ENCODE measurements around the gene FASTK.
A peak's percentile ranks its signal among the peaks of the same experiment; 100 is the strongest.

Gene FASTK

DNA sequence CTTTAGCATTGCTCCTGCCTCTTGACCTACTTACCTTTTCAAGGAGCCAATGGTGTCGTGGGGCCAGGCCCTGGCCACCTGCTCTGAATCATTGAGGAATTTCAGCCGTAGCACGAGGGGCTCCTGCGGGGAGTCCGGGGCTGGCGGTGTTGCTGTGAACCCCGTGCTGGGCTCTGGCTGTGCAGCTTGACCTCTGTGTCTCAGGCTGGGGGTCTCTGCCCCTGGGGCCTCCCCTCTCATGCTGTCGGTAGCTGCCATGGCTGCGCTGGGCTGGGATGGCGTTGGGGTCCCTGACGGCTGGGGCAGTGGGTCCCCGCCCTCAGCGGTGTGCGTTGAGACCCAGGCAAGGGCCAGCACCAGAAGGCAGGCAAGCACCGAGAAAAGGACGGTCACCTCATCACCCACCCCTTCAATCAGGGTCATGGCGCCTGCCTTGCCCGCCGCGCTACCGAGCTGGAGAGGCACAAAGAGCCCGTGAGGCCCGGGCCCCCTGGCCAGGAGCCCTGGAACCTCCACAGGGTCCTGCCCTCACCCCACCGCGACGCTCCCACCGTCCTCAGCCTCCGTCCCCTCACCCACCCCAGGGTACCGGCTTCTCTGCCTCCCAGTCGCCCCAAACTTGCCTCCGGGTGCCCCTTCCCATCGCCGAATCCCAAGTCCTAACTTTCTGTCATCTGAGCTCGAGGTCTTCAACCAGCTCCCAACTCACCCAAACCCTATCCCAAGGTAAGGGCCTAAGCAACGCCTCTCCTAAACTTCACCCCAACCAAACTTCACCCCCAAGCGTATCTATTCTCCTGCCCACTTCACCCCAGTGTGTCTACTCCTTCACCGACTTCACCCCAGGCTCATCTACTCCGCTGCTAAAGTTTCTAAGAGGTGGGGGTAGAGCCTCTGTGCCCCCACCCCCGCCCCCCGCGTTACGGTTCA is 1.8 kb upstream of the FASTK start:
- no peak for DNase-seq (ENCODE audit: low spot score)

DNA sequence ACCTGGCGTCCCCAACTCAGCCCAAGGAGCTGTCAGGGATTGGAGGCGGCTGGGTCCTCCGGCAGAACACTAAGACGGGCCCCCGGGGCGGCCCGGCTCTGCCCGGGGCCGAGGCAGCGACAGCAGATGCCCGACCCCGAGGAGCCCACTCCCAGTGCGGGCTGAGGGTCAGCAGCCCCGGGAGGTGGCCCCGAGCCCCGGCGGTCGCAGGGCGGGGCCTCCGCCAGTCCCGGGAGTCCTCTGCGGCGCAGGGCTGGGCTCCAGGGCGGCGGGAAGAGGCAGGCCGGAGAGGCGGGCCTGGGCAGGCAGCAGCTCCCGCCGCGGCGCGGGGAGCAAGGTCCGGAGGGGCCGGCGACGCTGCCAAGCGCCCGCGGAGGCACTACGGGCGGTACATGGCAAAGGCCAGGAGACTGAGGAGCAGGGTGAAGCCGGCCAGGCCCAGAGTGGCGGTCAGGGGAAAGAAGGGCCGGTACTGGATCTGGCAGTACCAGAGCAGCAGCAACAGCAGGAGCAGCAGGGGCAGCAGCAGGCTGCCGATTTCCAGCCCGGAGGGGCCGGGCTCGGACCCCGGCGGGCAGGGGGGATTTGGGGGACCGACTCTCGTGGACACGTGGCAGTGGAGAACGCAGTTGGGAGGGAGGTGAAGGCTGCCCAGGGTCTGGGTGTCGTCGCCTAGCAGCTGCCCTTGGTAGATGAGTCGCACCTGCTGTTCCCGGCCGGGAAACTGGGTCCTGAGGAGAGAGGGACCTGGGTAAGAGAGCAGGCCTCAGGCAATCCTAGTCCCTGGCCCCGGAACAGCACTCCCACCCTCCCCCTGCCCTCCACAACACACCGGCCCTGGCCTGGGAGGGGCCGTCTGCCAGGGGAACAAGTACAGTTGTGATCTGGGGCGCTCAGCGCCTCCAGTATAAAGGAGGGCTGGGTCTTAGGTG is 827 bp upstream of the FASTK start:
- DNase-seq (ENCODE audit: low spot score), result no peak

DNA sequence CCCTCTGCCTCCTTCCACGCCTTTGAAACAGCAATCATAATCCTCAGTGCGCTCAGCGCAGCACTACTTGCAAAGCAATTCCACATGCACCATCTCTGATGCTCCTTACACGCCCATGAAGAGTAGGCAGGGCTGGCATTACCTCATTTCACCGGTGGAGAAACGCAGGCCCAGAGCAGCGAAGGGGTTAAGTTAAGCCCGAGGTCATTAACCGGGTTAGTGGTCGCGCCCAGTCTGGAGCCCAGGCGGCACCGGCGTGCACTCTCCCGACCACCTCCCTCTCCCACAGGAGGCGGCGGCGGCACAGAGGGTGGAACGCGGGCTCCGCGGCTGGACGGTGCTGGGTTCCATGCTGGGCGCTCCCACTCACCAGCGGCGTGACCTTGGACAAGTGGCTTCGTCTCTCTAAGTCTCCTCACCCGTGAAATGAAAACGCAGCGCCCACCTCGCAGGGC is 515 bp downstream of the FASTK start:
- DNase-seq (ENCODE audit: low spot score), result peak; percentile 36

DNA sequence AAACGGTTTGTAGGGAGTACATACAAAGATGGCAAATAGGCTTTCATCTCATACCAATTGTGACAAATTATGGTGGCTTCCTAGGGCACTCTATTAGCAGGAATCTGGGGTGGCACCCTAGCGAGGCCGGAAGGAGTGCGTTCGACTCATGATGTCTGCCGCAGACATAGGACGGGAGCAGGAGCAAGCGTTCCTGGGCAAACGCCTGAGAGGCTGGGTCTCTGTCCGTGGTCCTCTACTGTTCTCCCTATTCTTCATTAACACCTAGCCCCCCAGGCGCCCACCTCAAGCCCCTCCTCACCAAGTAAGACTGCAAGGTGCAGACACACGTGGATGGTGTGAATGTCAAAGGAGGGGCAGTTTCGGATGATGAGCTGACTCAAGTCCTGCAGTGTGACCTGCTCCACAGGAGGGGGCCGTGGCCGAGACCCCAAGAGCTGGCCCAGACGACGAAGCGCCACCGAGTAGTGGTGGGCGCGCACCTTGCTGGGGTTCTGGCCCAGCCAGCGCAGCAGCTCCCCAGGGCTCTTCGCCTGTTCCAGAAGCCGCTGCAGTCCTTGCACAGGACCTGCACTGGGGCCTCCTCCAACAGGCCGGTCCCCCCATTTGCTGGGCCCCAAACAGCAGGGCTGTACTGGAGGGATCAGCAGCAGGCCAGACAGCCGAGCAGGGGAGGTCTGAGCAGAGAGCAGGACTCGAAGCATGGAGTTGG is 1.3 kb downstream of the FASTK start:
- DNase-seq (ENCODE audit: low spot score), result no peak

DNA sequence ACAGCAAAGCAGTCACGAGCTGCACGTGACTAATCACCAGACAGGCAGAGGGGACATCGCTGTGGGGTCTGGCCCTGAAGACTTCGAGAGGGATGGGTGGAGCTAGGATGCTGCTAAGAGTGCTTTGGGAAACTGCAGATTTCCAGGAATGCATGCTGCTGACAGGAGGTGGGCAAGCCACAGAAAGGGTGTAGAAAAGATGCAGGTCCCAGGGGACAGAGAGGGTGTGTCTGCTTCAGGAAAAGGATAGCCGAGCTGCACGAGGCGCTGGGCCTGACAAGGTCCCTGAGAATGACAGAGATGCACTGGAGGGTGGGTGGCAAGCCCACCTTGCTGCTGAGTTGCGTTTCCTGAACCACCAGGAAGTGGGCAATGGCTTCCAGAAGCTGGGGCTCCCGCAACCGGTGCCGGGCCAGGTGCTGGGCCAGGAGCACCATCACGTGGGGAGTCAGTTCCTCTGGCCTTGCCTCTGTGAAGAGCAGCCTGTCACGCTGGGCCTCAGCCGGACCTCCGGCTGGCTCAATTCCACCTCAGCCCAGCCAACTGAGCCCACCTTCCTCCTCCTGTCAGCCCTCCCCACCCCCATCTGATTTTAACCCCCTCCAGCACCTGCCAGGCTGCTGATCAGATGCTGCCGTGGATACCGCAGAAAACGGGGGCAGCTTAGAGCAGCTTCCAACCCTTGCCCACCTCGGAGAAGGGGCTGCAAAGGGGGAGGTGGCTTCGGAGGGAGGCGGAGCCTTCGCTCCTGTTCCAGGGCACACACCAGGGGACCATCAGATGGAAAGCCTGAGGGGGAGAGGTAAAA is 2.2 kb downstream of the FASTK start:
- DNase-seq (ENCODE audit: low spot score), result no peak

DNA sequence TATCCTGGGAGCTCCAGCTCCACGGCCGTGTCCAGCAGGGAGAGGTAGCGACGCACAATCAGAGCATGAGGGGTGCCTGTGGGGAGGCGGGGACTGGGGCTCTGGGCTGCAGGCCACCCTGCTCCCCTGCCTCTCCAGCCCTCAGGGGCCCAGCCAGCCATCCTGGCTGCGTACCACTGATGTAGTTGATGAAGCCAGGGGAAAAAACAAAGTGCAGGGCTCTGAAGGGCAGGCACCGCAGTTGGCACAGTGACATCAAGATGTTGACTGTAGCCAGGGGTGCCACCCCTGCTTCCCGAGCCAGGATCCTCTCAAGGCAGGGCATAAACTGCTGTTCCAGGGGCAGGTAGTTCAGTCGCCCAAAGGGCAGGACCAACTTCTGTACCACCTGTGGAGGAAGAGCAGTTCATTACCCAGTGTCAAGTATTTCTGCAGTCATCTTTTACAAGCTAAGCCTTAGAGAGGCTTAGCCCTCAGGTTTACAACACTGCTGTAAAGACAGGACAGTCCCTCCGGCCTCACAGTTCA is 2.8 kb downstream of the FASTK start:
- DNase-seq (ENCODE audit: low spot score), result no peak

DNA sequence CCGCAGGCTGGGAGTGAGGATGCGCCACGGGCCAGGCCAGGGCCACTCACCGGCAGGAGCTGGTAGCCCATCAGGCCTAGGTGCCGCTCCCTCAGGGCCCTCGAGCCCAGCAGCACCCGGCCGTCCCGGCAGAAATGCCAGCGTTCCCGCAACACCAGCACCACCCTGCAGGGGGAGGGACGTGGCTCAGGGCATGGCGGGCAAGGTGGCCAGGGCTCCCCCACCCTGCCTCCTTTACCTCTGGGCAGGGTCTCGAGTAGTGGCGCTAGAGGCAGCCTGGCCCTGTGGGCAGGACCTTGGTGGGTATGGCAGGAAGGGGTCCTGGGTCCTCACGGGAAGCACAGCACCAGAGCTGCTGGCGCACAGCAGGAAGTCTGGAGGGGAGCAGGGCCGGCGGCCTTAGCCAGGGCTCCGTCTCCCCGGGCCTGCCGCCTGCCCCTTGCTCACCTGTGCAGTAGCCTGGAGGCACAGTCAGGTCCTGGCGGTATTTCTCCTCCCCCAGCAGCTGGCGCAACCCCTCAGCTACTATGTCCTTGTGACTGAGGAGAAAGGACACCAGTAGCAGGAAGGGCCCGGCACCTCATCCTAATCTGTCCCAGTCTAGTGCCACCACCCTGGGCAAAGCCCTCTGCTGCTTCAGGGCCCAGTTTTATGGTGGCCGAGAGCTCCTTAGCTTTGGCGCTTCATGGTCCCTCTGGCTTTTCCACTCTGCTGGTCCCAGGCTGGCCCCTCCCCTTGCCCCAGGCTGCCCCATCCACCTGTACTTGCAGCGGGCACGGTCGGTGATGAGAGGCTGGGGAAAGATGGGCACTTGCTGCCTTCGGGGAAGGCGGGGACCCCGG is 3.5 kb downstream of the FASTK start:
- DNase-seq (ENCODE audit: low spot score), result no peak

DNA sequence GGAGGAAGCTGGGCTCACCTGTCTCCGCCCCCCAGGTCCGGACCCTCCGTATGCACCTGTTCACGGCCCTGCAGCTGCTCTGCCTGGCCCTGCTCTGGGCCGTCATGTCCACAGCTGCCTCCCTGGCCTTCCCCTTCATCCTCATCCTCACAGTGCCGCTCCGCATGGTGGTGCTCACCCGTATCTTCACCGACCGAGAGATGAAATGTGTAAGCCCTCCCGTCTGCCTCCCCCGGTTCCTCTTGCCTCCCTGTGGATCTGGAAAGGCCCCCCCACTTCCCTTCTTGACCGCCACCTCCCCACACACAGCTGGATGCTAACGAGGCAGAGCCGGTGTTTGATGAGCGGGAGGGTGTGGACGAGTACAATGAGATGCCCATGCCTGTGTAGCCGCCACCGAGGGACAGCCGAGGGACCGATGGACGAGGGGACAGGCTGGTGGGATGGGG is 4.6 kb downstream of the FASTK start:
- no peak for DNase-seq (ENCODE audit: low spot score)

DNA sequence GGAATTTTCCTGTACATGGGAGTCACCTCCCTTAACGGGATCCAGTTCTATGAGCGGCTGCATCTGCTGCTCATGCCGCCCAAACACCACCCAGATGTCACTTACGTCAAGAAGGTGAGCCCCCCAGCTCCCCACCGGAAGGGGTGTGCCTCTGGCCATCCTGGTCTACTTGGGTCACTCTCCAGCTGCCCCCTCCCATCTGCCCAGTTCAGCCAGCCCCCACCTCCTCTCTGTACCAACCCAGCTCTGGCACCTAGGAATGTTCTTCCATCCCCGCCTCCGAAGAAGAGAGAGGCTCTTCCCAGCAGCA is 5.0 kb downstream of the FASTK start:
- DNase-seq (ENCODE audit: low spot score), result no peak

DNA sequence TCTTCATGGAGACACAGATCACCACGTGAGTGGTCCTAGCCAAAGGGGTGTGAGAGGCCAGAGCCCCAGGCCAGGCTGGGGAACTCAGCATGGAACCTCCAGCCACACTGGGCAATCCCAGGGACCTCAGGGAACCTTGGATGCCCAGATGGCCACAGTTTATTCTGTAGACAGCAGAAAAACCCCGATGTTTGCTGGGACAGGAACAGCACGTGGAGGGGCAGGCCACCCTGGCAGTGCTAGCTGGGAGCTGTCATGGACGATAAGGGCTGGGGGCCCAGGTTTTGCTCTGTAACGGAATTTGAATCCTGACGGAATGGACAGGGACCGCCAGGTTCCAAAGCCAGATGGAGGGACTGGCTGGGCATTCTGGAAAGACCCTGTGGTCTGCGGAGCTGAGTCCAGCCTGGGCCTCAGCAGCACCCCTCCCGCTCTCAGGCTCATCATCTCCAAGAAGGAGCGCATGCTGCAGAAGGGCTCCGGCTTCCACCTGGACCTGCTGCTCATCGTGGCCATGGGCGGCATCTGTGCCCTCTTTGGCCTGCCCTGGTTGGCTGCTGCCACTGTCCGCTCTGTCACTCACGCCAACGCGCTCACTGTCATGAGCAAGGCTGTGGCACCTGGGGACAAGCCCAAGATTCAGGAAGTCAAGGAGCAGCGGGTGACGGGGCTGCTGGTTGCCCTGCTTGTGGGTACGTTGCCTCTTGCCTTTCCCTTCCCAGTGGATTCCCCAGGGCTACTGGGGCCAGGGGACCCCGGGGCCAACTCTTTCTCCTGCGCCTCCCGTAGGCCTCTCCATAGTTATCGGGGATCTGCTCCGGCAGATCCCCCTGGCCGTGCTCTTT is 5.6 kb downstream of the FASTK start:
- no peak for DNase-seq (ENCODE audit: low spot score)

DNA sequence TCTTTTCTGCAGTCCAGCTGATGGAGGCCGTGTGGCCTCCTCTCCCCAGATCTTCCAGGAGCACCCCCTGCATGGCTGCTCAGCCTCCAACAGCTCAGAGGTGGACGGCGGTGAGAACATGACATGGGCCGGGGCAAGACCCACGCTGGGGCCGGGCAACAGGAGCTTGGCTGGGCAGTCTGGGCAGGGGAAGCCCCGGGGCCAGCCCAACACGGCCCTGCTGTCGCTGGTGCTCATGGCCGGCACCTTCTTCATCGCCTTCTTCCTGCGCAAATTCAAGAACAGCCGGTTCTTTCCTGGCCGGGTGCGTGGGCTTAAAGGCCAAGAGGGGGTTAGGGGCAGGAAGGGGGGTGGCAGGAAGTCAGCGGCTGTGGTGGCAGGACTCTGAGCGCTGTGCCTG is 6.6 kb downstream of the FASTK start:
- DNase-seq (ENCODE audit: low spot score), result no peak

DNA sequence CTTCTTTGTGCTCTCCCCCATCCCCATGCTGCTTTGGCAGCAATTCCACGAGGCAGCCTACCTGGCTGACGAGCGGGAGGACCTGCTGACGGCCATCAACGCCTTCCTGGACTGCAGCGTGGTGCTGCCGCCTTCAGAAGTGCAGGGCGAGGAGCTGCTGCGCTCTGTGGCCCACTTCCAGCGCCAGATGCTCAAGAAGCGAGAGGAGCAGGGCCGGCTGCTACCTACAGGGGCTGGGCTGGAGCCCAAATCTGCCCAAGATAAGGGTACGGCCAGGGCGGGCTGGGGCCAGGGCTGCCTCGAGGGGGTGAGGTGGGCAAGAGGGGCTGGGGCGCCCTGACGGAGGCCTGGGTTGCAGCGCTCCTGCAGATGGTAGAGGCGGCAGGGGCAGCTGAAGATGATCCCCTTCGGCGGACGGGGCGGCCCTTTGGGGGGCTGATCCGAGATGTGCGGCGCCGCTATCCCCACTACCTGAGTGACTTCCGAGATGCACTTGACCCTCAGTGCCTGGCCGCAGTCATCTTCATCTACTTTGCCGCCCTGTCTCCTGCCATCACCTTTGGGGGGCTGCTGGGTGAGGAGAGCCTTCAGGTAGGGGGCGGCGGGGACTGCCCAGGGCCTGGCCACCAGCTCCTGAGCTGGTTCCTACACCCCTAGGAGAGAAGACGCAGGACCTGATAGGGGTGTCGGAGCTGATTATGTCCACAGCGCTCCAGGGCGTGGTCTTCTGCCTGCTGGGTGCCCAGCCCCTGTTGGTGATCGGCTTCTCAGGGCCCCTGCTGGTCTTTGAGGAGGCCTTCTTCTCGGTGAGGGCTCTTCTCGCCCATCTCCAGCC is 9.4 kb downstream of the FASTK start:
- DNase-seq (ENCODE audit: low spot score), result no peak

DNA sequence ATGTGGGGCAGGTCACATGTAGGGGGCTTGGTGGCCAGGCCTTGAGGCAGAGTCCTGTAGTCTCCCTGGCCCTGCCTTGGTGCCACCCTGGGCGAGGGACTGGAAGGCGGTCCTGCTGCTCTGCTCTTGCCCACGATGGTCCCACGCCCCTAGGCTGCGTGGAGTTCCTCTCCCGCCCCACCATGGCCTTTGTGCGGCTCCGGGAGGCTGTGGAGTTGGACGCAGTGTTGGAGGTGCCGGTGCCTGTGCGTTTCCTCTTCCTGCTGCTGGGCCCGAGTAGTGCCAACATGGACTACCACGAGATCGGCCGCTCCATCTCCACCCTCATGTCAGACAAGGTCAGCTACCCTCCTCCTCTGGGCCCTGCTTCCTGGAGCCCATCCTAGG is 10.0 kb downstream of the FASTK start:
- no peak for DNase-seq (ENCODE audit: low spot score)

DNA sequence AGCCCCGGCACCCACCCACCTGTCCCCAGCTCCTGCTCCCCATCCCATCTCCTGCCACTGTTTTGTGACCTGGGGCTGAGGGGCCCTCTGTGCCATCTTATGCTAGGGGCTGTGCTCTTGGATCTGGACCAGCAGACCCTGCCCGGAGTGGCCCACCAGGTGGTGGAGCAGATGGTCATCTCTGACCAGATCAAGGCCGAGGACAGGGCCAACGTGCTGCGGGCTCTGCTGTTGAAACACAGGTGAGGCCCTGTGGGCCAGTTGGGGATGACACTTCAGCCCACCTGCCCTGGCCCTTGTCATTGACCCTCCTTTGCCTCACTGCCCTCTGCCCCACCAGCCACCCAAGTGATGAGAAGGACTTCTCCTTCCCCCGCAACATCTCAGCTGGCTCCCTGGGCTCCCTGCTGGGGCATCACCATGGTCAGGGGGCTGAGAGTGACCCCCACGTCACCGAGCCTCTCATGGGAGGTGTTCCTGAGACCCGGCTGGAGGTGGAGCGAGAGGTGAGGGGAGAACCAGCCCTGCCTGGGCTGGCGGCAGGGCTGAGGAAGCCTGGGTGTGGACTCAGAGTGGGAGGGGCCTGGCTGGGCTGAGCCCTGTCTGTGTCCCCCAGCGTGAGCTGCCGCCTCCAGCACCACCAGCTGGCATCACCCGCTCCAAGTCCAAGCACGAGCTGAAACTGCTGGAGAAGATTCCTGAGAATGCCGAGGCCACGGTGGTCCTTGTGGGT is 10.6 kb downstream of the FASTK start:
- no peak for DNase-seq (ENCODE audit: low spot score)

DNA sequence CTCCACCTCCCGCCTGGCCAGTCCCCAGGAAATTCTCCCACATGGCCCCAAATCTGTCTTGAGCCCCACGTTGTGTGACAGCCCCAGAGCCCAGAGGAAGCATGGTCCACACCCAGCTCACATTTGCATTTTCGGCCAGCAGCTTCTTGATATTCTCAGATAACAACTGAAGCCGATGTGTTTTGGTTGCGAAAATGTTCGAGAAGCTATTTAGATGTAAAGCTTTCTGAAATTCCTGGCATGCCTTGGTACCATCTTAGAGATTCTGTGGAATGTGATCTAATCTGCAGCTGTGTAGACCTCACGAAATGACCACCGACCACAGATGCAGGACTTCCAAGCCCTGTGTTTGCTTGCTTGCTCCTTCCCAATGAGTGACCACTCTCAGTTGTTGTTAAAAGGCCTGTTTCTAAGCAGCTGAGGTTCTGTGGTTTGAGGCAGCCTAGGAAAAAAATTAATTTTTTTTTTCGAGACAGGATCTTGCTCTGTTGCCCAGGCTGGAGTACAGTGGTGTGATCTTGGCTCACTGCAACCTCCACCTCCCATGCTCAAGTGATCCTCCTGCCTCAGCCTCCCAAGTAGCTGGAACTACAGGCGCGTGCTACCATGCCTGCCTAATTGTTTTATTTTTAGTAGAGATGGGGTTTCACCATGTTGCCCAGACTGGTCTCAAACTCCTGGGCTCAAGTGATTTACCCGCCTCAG is 12.4 kb downstream of the FASTK start:
- no peak for DNase-seq (ENCODE audit: low spot score)

DNA sequence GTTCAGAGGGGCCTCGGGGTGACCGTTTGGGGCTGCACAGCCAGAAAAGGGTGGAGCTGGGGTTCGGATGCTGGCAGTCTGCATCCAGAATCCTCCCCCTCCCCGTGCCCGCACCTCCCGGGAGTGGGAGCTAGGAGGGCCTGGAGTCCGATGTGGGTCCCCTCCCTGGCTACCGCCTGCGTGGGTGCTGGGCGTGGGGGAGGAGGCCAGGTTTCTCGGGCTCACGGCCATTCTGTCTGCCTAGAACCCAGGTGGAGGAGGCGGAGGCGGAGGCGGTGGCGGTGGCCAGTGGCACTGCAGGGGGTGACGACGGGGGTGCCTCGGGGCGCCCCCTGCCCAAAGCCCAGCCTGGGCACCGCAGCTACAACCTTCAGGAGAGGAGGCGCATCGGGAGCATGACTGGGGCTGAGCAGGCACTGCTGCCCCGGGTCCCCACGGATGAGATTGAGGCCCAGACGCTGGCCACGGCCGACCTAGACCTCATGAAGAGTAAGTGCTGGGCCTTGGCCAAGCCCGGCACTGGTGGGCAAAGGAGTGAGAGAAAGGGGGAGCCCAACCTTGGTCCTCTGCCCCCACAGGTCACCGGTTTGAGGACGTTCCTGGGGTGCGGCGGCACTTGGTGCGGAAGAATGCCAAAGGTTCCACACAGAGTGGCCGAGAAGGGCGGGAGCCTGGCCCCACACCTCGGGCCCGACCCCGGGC is 14.2 kb downstream of the FASTK start:
- DNase-seq (ENCODE audit: low spot score), result no peak
